CD4-positive, alpha-beta T cell treated with Interleukin-4 for 4 hours (primary cell): ENCODE measurements around the gene ZSCAN22.
A peak's percentile ranks its signal among the peaks of the same experiment; 100 is the strongest.

Experiments used
- DNase-seq: peaks from one replicate; pipeline ENCODE4 v3.0.0-alpha.2; 2020

Gene ZSCAN22

DNA sequence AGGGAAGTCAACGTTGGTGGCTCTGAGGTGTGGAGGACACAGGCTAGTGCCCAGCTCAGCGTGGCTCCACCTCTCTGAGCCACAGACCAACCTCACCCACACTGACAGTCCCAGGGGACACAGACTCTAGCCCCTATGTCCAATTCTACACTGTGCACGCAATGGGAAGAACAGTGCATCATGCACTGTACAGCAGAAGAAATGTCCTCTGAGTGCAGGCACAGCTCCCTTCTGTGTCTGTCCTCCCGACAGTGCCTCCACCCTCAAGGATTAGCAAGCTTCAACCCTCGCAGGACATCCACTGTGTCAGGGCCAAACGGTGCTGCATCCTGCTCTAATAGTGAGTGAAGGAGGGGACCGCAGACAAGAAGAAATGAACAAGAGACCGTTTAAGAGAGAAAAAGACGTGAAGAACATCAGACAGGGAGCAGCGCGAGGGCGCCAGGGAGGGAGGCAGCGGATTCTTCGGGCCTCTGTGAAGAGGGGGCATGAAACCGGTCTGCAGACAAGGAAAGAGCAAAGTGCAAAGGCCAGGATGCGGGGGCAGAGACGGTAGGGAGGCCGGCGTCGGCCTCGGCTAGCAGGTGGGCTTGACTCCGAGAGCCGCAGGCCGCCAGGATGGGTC is 53.4 kb downstream of the ZSCAN22 start:
- no peak for DNase-seq

DNA sequence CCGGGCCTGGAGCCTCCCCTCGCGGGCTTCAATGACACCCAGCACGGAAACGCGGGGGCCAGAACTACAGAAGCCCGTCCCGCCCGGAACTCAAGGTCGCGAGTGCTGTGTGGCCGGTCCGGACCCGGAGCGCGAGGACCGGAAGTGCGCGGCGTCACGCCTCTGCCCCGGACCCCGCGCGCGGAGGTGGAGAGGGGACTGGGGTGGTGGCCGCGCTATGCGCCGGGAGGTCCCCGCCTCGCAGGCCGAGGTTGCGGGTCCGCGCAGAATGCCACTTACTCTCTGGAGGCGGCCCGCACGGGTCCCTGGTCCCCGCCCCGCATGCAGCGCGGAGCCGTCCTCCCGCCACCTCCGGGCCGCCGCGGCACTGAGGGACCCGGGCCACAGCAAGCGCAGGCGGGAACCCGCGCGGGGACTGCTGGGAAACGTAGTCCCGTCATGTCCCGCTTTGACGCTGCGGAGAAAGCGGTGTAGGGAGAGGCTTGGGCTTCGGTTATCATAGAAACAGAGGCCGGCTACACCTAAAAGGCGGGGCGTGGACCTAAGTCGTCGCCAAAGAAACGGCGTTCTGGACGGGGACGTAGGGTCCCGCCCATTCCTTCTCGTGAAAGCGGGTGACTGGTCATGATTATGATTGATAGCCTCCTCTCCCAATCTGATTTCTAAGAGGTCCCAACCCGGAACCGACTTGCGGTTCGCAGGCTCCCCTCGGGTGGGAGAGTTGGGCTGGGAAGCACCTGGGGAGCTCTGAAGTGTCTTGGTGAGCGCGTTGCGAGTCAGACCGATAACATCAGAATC is 54.1 kb downstream of the ZSCAN22 start, which contains the start of gene ZNF837:
Gene ZNF837, minus strand, starts transcription at position 369 of the 798 bp plus-strand sequence. CDS start 11,698 bp downstream, outside the sequence.
- peak; percentile 100 for DNase-seq

DNA sequence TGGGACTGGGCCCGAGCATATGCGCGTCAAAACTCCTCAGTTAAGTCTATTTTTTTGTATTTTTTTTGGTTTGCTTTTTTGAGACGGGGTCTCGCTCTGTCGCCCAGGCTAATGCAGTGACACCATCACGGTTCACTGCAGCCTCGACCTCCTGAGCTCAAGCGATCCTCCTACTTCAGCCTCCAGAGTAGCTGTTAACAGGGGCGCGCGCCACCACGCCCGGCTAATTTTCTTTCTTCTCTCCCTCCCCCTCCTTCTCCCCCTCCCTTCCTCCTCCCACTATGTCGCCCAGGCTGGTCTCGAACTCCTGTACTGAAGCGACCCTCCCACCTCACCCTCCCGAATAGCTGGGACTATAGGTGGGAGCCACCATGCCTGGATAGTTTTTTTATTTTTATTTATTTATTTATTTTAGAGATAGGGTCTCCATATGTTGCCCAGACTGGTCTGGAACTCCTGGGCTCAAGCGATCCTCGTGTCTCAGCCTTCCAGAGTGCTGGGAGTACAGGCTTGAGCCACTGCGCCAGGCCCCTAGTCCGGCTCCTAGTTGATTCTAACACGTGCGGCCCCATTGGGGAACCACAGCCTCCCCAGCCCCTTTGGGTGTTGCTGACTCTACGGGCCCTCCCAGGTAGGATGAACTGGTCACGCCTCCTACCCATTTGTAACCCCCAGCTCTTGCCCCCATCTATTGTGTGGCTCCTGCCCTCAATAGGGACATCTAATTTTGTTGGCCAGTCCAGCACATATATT is 54.8 kb downstream of the ZSCAN22 start:
- no peak for DNase-seq

DNA sequence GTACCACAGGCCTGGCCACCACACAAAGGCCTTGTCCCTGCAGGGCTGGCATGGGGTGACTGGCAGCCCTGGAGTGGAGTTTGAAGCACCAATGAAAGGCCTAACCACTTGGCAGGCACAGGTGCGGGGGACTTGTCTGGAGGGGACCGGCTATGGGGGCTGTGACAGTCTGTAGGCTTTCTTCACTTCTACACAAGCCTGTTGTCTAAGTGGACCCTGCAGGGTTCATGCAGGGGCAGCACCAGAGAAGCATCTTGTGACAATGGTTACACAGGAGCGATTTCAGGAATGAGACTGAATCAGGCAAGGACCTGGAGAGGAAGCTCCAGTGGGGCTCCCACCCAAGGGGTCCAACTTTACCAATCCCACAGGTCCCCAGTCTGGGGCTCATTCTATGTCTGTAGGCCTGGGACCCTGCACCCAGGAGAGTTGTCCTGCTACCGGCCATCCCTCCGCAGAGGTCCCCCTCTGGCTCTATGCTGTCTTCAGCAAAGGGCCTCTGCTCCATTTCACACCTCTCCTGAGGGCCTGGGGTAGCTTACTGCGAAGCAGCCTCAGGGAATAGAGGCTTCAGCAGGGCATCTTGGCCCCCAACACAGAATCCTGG is 56.3 kb downstream of the ZSCAN22 start:
- no peak for DNase-seq

DNA sequence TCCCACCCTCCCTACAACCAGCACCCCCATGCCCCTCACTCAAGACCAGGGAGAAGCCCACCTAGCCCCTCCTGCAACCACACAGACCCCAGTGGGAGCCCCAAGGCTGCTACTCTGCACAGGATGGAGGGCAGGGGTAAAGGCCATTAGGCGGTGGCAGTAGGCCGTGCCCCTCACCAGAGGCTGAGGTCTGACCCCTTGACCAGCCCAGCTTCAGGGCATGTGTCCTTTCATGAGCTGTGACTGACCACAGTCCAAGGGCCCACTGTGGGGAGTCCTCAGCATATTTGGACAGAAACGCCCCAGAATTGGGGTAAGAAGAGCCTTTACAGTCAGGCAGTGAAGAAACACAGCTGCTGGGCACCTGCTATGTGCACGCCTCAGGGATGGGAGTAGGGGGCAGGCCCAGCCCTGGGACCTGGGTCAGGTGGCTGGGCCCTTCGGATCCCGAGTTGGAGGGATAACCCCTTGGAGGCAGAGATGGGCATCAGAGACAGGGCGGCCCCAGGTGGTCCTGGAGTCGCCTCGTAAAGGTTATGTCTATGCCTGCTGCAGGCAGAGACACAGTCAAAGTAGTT is 58.6 kb downstream of the ZSCAN22 start:
- no peak for DNase-seq

DNA sequence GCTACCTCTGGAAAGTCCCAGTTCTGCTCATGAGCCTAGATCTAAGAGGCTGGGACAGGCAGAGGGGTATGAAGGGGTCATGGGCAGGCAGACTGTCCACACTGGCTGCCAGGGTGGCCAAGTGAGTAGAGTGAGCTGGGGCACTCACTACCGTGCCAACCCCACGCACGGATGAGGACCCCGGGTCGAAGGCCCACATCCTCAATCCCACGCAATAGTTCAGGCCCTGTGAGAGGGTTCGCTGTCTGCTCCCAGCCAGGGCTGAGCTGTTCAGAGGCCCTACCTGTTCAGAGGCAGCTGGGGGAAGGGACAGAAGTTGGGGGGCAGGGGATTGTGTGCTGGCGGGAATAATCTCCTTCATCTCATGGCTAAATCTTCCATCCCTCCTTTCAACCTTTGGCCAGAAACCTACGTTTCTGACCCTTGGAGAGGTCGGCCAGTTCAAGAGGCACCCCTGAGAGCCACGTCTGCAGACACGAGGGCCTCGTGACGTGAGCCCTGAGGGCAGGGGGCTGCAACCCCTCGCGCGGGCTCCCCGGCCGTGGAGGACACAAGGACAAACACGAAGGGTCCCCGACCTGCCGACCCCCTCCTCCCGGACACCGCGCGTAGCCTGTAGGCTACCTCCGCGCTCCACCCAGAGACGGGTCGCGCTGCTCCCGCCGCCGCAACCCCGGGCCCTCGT is 59.2 kb downstream of the ZSCAN22 start:
- no peak for DNase-seq

DNA sequence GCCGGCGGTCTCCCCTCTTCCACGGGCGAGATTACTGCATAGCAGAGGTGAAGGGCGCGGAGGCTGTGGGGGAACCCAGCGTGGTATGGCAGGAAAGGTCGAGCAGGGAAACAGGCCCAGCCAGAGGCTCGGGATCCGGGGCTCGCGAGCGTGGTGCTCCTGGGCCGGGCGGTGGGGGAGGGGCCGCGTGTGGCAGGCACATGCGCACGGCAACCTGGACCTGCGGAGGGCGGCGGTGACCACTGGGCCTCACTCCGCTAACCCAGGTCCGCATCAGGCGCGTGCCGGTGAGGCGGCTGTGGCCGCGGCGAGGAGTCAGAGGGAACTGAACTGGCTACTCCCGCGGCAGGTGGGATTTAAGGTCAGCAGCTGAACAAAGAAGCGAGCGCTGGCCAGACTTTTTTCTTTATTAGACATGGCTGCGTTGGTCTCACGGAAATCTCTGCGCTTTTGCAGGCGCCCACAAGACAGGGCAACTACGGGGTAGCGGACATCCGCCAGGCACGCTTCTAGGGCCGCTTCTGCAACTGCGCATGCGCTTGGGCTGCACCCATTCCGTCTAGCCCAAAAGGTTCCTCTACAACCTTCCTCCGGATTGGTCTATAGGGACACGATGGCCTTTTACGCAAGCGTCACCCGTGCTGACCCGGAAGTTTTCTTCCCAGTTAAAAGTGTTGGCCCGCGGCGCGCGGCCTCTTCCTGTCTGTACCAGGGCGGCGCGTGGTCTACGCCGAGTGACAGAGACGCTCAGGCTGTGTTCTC is 60.0 kb downstream of the ZSCAN22 start, which contains the start of gene RPS5:
Gene RPS5, plus strand, starts transcription at position 694 of the 762 bp plus-strand sequence. CDS start 869 bp downstream, outside the sequence.
- DNase-seq, result peak; percentile 99

DNA sequence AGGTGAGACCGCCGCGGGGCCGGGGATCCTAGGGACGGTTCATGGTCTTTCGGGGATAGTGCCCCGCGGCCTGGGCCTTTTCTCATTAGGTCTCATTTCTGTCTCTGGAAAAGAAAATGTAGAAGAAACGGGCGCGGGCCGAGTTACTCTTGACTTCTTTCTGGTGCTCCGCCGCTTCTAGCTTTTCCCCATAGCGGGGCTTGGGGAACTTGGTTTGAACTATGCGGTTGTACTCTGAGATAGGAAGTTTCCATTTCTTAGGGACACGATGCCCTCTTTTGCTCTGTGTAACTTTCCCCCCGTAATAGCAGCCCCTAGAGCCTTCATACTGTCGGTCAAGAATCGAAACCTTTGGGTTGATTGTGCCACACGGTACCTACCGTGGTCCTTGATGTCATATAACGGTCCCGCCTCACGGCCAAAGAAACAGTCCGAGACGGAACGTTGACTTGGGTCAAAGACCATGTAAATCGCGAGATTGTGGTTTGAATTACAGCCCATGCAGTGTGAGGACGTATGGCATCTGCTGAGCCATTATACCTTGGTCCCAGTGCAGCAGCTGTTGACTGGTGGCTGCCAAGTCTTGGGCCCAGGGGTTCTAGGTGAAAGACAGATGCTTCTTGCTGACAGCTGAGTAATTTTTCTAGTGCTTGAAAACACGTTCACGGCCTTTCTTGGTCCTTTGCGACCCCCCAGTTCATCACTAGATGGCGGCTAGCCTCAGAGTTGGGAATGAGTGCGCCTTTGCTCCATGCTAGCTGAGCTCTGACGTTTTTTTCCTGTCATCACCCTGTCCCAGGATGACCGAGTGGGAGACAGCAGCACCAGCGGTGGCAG is 60.8 kb downstream of the ZSCAN22 start:
- no peak for DNase-seq

DNA sequence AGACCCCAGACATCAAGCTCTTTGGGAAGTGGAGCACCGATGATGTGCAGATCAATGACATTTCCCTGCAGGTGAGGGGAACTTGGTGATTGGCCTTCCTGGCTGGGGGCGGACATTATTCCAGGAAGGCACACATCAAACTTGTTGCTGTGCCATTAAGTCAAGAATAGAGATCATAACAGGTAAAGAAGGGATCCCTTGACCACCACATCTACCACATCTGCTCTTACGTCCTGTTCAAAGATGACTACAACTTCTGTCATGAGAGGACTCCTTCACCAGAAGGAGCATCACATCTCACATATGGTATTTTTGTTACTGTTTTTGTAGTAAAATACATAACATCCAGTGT is 61.4 kb downstream of the ZSCAN22 start:
- no peak for DNase-seq
